Measurements from ENCODE around the gene CREB3L4.

DNA sequence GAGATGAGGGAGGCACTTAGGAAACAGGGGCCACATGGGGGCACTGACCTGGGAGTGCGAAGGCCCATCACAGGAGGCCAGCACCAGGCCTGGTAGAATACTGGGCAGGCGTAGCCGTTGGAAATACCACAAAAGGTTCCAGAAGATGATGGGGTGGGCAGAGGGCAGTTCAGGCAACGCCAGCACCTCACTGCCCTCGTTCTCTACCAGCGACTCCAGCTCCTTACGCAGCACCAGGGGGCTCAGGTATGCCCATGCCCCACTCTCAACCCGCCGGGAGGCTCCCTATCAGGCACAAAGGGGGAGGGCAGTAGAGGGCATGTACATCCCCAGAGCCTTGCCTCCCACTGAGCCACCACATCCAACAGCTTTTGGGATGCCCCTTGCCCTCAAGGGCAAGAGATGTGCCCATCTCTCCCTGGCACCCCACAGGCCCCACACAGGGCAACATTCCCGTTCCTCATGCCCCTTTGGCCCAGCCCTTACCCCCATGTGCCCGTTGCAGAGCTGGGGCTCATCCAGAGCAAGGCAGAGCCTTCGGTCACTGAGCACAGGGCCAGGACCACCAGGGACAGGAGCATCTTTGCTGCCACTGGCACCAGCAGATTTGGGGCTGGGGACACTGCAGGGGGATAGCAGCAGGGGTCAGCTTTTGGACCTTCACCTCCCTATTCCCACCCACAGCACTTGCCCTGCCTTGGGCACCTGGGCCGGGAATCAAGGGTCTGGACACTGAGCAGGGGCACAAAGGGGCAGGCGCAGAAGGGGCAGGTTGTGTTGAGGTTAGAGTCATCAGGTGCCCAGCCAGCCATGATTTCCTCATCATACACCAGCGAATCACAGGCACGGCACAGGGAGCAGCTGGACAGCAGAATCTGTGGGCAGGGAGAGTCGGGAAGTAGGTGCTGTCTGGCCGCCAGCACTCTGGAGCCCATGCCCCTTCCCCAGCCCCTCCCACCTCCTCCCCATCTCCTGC, 35.3 kb upstream of the CREB3L4 start:
- TF ChIP-seq, protein P1, sequence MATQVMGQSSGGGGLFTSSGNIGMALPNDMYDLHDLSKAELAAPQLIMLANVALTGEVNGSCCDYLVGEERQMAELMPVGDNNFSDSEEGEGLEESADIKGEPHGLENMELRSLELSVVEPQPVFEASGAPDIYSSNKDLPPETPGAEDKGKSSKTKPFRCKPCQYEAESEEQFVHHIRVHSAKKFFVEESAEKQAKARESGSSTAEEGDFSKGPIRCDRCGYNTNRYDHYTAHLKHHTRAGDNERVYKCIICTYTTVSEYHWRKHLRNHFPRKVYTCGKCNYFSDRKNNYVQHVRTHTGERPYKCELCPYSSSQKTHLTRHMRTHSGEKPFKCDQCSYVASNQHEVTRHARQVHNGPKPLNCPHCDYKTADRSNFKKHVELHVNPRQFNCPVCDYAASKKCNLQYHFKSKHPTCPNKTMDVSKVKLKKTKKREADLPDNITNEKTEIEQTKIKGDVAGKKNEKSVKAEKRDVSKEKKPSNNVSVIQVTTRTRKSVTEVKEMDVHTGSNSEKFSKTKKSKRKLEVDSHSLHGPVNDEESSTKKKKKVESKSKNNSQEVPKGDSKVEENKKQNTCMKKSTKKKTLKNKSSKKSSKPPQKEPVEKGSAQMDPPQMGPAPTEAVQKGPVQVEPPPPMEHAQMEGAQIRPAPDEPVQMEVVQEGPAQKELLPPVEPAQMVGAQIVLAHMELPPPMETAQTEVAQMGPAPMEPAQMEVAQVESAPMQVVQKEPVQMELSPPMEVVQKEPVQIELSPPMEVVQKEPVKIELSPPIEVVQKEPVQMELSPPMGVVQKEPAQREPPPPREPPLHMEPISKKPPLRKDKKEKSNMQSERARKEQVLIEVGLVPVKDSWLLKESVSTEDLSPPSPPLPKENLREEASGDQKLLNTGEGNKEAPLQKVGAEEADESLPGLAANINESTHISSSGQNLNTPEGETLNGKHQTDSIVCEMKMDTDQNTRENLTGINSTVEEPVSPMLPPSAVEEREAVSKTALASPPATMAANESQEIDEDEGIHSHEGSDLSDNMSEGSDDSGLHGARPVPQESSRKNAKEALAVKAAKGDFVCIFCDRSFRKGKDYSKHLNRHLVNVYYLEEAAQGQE (IDR thresholded peaks at IDR 0.05; ENCODE audit: low read depth): no peak
- TF ChIP-seq TEAD4 (IDR thresholded peaks at IDR 0.05) (no peak), RAD21 (IDR thresholded peaks at IDR 0.05; ENCODE audit: low read depth) (no peak), EP300 (IDR thresholded peaks at IDR 0.05; ENCODE audit: borderline replicate concordance) (no peak), NFIC (IDR thresholded peaks at IDR 0.05) (no peak), TCF12 (IDR thresholded peaks at IDR 0.05; ENCODE audit: low read depth) (no peak), TAF1 (IDR thresholded peaks at IDR 0.05; ENCODE audit: low read depth) (no peak), CEBPB (IDR thresholded peaks at IDR 0.05) (no peak)
- TF ChIP-seq, protein P2, sequence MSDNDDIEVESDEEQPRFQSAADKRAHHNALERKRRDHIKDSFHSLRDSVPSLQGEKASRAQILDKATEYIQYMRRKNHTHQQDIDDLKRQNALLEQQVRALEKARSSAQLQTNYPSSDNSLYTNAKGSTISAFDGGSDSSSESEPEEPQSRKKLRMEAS (IDR thresholded peaks at IDR 0.05): no peak

All from Ishikawa (cell line).